ENCODE measurements around the gene RTN4RL1.

The RTN4RL1 gene

GRCh38 chr17:1946021-1946932, 78.9 kb downstream of the RTN4RL1 start:
- TF ChIP-seq CTCF (IDR thresholded peaks at IDR 0.05; ENCODE audit: low read depth, low read length, missing control alignments), result no peak

GRCh38 chr17:1945621-1946020, 79.5 kb downstream of the RTN4RL1 start:
- H3K4me3 ChIP-seq (replicated peaks; ENCODE audit: low read depth, low read length), result no peak overlapping the region
- DNase-seq (ENCODE audit: extremely low read depth, low read depth), result no peak
- TF ChIP-seq CTCF (IDR thresholded peaks at IDR 0.05; ENCODE audit: low read depth, low read length, missing control alignments), result no peak

More at GRCh38 chr17:1946021-1946932, 78.9 kb downstream of the RTN4RL1 start:
- H3K4me3 ChIP-seq (replicated peaks; ENCODE audit: low read depth, low read length), result no peak overlapping the region
- DNase-seq (ENCODE audit: extremely low read depth, low read depth), result no peak

- no peak for DNase-seq (ENCODE audit: extremely low read depth, low read depth)
- no peak for TF ChIP-seq CTCF (IDR thresholded peaks at IDR 0.05; ENCODE audit: low read depth, low read length, missing control alignments)
- H3K4me3 ChIP-seq (replicated peaks; ENCODE audit: low read depth, low read length), result no peak overlapping the region
Observed at GRCh38 chr17:1943436-1943831, 81.7 kb downstream of the RTN4RL1 start.

DNA sequence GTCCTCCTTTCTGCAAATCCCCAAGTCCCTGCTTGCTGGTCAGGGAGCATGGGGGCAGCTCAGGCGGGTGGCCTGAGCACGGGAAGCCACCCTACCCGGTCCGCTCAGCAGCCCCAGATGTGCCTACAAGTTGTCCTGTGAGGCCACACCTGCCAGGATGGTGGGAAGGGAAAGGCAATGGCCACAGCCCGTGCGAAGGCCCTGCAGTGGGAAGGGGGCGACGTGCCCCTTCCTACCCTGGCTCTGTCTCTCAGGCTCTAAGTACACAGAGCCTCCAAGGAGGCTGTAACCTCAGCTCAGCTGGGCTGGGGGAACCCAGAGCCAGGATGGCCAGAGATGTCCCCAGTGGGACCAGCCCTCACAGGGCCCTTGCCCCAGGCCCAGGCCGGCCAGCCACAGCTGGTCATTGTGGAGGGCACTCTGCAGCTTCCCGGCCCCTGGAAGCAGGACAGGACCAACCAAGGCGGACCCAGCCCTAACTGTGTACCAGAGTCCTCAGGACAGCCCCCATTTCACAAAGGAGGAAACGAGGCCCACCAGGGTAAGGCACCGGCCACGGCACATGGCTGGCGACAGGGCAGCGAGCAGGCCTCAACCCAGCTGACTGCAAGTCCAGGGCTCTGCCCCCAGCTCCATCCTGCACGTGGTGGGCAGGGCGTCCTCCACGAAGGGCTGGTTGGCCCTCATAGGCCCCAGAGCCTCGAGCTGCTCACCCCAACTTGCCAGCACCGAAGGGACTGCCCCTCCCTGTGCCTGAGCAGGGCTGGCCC, 82.3 kb downstream of the RTN4RL1 start:
- DNase-seq (ENCODE audit: extremely low read depth, low read depth), result no peak
- no peak for TF ChIP-seq CTCF (IDR thresholded peaks at IDR 0.05; ENCODE audit: low read depth, low read length, missing control alignments)
- H3K4me3 ChIP-seq (replicated peaks; ENCODE audit: low read depth, low read length), result no peak overlapping the region

DNA sequence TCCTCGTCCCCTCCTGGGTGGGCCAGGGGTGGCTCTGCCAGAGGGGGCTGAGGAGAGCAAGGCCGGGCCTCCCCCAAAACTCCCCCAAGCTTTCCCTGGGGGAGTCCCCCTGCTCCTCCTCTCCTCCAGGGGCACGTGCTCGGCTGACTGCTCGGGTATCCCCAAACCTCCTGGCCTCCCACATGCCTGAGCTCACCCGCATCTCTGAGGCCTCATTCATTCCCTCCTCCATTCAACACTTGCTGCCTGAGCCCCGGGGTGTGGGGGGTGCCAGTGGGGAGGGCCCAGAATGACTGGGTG, 83.1 kb downstream of the RTN4RL1 start:
- no peak for TF ChIP-seq CTCF (IDR thresholded peaks at IDR 0.05; ENCODE audit: low read depth, low read length, missing control alignments)
- DNase-seq (ENCODE audit: extremely low read depth, low read depth), result no peak
- H3K4me3 ChIP-seq (replicated peaks; ENCODE audit: low read depth, low read length), result no peak overlapping the region

DNA sequence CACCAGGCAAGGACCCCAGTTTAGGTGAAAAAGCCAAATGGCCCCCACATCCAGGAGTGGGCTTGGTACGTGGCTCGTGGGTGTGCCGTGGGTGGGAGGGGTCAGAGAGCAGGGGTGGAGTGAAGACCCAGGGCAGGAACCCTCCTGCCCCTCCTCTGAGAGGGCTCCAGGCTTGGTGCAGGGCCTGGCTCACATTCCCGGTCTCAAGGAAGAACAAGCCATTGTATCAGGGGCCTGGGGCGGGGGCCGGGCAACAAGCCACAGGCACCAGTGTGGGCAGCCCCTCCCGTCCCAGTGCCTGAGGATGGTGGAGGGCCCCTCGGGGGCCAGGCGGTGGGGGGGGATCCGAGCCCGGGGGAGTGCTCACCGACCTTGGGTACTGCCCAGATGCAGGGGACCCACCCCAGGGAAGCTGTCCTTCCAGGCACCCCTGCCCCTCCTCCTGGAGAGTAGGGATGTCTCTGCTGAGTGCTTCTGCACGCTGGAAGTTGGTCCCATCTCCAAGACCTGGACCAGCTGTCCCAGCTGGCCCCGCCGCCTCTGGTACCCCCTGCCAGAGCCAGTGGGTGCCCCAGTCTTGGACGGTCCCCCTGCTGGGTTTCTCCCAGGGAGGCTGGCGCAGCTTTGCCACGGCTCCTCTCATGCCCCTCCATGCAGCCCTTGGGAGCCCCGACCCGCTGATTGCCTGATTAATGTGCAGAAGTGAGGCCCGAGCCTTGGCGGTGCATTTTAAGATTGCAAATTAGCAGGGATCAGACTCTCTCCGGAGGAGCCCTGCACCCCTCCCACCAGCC, 83.7 kb downstream of the RTN4RL1 start:
- DNase-seq (ENCODE audit: extremely low read depth, low read depth), result no peak
- TF ChIP-seq CTCF (IDR thresholded peaks at IDR 0.05; ENCODE audit: low read depth, low read length, missing control alignments), result no peak
- no peak overlapping the region for H3K4me3 ChIP-seq (replicated peaks; ENCODE audit: low read depth, low read length)
